Stimulated activated CD8-positive, alpha-beta memory T cell treated with anti-CD3 and anti-CD28 coated beads, Interleukin-15, amount 100 ng/mL, for 48 hours (primary cell): ENCODE results near the gene NBAS.
"Not testable (repeated sequence)": the region's sequence is repeated elsewhere in the genome, so short reads cannot be mapped to it uniquely, and the experiment has no call there.

Experiments
- DNase-seq, 2 donors: peaks; one replicate each; pipeline ENCODE4 v3.0.0-alpha.2; 2020; ENCODE audit warnings: low read depth in 2 of 2

NBAS gene

DNA sequence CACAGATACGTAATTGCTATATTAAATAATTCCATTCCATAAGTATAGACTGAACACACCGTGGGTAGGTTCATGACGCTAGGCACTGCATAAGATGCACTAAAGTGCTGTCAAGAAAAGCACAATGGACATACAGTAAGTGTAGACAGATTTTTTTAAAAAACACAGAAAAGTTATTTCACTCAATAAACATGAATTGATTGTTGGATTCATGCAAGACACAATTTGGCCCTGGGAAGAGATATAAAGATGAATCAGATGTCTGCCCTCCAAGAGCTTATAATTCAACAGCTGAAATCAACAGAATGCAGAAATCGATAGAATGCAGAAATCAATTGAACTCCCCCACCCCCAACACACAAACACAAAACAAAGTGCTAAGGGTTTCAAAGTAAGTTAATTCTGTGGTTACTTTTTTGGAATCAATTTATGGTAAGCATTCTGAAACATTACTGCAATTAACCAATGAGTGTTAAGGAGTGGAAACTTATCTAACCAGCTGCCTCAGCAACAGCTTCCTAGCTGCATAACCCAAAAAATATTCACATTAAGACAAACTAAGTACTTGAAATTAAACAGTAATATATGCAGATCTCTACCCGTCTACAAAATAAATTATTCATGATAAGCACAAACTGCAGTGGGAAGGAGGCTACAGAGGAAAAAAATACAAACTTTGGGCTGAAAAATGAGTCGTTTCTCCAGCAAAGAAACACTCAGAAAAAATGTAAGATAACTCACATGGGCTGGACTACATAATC is 1.6 kb downstream of the NBAS start:
- no peak for DNase-seq

DNA sequence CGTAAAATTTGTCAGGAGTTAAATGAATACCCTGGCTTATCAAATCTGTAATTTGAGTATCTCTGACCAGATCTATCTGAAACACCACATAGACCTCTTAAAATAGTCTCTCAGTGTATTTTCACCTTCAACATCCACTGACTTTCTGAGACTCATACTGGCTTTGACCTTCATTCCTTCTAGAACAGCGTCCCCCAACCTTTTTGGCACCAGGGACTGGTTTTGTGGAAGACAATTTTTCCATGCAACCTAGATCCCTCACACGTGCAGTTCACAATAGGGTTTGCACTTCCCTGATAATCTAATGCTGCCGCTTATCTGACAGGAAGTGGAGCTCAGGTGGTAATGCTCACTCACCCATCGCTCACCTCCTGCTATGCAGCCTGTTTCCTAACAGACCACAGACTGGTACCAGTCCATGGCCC is 3.2 kb downstream of the NBAS start:
- DNase-seq: no peak

DNA sequence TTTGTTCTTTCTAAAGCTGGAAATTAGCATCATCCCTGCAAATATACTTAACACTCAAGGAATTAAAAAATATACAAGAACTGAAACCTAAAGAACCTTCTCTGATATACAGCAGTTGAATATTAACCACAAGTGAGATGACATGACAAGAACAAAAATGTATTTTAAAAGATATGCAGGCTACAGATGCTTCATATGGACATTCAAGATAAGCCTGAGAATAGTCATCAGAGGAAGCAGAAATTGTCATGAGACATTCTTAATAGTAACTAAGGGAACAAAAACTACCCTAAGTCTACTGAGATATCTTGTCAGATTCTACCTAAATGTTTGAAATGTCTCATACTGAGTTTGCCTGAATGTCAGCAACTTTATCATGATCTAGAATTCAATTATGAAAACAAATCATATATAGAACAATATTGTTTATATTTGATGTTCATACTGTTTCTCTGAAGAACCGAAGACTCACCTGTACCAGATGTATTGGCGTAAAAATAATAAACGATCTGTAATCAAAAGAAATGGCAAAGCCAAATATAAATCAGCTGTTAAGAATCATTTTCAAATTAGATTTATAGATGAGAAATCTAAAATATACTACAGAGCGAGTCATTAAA is 4.7 kb downstream of the NBAS start:
- DNase-seq: no peak

GRCh38 chr2:15555760-15556193 is 5.4 kb downstream of the NBAS start:
- no peak for DNase-seq

DNA sequence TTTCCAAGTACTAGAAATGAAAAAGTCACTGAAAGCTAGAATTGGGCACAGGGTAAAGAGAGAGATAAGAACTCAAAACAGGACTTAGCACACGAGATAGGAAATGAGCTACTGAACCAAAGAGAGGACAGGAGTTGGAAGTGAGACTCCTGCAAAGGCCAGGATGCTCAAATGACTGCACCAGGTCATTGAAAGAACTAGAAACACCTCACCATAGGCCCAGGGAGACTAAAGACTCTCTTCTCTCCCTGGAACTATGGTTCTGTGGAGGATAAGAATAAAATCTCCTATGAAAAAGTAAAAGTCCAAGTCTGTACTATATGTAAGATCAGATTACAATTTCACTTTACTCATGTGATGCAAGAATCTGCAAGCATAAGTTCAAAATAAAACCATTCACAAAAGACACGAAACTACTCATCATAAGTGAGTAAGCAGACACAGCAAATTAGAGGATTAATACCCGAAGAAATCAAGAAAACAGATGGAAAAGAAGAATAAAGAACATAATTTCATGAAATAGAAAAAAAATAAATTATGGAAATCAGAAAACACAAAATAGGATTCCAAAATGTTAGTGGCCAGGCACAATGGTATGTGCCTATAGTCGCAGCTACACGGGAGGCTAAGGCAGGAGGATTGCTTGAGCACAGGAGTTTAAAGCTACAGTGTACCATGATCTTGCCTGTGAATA is 6.5 kb downstream of the NBAS start:
- no peak for DNase-seq

DNA sequence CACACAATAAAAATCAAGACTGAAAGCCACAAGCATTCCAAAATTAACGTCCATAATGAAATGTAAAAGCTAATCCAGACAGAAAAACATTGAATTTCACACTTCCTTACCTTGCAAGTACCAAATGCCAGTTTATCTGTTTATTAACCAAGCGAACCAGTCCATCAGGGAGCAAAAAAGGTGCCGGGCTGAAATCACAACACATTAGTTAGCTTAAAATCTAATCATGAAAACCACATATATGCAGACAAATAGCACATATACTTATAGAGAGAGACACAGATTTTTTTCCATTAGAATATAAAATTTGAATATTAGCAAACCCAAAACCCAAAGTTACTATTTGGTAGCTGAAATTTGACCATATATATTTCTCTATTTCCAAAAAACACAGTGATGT is 7.2 kb downstream of the NBAS start:
- no peak for DNase-seq

DNA sequence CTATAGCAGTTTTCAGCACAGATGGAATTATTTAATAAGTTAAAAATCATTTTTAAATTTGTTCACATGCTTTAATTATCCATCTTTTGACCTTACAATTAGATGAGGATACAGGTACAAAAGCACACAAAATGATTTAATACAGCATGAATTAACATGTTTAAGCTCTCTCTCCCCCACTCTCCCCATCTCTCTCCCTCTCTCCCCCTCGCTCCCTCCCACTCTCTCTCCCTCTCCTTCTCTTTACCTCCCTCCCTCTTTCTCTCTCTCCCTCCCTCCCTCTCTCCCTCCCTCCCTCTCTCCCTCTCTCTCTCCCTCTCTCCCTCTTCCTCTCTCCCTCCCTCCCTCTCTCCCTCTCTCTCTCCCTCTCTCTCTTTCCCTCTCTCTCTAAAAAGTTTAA is 7.6 kb downstream of the NBAS start:
- no peak for DNase-seq

DNA sequence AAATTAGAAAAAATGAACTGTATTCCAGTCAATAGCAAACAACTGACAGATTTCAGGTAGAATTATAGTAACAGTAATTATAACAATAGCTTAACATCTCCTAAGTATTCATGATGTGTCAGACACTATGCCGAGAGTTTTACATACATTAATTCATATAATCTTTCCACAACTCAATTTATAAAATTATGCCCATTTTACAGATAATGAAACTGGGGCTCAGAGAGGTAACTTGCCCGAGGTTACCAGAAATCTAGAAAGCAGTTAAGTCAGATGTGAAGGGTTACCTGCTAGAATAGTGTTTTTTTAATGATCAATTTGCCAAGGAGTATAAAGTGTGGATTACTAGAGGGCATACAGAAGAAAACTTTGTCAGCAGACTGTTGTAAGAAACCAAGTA is 12.2 kb downstream of the NBAS start:
- DNase-seq: no peak

DNA sequence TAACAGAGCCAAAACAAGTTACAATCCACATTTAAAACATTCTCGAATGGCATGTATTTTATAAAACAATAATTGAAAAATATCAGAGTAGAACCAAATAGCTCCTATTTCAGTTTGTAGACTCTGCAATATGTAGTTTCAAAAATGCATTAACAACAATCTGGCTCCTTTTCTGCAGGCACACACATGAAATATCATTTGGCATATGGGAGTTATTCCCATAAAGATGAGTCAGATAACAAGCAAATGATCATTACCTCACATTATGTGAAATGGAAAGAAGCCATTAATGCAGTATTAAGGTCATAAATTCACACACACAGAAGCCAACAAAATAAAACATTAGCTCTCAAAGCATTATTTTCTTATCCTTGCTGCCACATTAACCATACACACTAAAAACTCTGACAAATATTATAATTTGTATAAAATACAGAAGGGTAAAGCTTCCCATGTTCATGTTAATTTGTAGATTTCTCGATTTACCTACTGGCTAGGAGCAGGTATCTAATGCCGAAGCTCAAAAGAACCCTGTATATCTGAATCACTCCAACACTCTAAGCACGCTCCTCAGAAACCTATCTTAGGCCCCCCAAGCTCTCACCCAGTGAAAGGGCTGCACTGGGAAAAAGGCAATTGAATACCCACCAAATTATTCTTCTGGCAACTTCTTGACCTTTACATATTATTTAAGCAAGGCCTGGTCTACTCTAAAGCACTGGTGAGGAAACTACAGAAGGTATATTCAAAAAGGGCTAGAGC is 13.8 kb downstream of the NBAS start:
- no peak for DNase-seq

GRCh38 chr2:15546297-15547098 is 14.6 kb downstream of the NBAS start:
- no peak for DNase-seq

GRCh38 chr2:15544227-15544626 is 16.9 kb downstream of the NBAS start:
- DNase-seq: no peak

GRCh38 chr2:15543541-15543940 is 17.6 kb downstream of the NBAS start:
- DNase-seq: no peak

GRCh38 chr2:15543053-15543452 is 18.1 kb downstream of the NBAS start:
- no peak for DNase-seq

DNA sequence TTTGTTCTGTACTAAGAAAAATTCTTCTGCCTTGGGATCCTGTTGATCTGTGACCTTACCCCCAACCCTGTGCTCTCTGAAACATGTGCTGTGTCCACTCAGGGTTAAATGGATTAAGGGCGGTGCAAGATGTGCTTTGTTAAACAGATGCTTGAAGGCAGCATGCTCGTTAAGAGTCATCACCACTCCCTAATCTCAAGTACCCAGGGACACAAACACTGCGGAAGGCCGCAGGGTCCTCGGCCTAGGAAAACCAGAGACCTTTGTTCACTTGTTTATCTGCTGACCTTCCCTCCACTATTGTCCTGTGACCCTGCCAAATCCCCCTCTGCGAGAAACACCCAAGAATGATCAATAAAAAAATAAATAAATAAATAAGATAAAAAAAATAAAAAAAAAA is 18.9 kb downstream of the NBAS start:
- DNase-seq: not testable (repeated sequence)

- not testable (repeated sequence) for DNase-seq
Measured at GRCh38 chr2:15540523-15540922, 20.6 kb downstream of the NBAS start.

DNA sequence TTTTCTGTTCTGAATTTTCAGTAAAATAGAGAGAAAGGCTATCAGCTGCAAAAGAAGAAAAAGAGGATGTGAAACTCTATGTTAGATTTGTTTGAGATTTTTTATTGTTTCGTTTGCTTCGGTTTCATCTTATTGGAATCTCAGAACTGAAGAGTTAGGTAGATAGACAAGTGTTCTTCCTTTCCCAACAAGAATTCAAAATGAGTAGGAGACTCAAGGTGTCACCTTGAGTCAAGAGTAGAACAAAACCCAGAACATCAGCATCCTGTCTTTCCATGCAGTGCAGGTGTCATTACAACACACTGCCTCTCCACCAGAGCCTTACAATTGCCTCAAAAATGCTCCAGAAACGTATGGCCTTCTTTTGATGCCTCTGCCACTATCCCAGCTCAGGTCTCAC is 21.1 kb downstream of the NBAS start:
- DNase-seq: no peak

GRCh38 chr2:15538792-15539191 is 22.3 kb downstream of the NBAS start:
- no peak for DNase-seq

GRCh38 chr2:15533860-15534480 is 27.2 kb downstream of the NBAS start:
- DNase-seq: no peak

DNA sequence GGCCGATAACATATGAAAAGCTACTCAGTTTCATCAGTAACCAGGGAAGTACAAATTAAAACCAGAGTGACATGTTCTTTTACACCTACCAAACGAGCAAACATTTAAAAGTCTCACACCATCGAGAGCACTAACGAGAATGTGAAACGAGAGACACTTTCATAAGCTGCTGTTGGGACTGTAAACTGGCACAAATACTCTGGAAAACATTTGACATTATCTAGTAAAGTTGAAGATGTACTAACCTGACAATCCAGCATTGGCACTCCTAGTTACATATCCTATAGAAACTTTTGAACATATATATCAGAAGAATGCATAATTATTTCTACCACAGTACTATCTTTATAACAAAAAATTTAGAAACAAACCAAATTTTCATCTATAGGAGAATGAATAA is 28.1 kb downstream of the NBAS start:
- DNase-seq: no peak

GRCh38 chr2:15531095-15531854 is 29.9 kb downstream of the NBAS start:
- DNase-seq: no peak
